ENCODE data around the gene GRK3. TPM values are rescaled to one million over a fixed set of nuclear protein-coding genes. Genes with fewer than 3 reads are reported as not detected.

The GRK3 gene
- total RNA-seq, 3 donors from 2014 or later = 14.4 to 49.1 (median 16.7) TPM

DNA sequence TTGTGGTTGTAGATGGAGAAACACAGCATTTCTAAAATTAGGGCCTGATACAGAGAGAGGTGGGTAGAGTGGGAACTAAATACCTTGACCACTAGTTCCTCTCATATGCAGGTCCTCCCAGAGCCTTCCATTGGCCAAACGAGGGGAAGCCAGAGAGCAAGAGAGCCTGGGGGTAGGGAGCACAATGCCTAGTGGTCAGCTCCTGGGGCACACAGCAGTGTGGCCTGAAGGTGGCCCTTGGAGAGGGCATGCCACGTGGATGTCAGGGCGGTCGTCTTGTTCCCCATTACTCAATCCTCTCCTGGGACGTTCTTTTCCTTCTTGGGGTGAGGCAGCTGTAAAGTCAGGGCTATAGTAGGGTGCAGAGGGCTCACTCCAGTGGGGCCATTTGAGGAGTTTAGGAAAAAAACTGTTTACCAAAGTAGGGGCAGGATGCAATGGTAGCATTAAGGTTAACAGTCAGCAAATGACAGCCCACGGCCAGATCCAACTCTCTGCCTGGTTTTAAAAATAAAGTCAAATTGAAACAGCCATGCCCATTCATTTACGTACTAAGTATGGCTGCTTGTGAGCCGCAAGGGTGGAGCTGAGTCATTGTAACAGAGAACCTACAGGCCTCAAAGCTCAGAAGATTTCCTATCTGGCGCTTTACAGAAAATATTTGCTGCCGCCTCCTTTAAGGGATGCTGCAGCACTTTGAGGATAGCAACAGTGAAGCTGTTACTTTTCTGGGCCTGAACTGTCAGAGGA is 185.1 kb downstream of the GRK3 start:
- intact Hi-C loops (cut with DNase I; ENCODE audit: low total_unique reads) = no loop called here
- TF ChIP-seq POLR2A (IDR thresholded peaks at IDR 0.05) (no peak), POLR2AphosphoS5 (IDR thresholded peaks at IDR 0.05) (no peak)
- TF ChIP-seq, protein P1, sequence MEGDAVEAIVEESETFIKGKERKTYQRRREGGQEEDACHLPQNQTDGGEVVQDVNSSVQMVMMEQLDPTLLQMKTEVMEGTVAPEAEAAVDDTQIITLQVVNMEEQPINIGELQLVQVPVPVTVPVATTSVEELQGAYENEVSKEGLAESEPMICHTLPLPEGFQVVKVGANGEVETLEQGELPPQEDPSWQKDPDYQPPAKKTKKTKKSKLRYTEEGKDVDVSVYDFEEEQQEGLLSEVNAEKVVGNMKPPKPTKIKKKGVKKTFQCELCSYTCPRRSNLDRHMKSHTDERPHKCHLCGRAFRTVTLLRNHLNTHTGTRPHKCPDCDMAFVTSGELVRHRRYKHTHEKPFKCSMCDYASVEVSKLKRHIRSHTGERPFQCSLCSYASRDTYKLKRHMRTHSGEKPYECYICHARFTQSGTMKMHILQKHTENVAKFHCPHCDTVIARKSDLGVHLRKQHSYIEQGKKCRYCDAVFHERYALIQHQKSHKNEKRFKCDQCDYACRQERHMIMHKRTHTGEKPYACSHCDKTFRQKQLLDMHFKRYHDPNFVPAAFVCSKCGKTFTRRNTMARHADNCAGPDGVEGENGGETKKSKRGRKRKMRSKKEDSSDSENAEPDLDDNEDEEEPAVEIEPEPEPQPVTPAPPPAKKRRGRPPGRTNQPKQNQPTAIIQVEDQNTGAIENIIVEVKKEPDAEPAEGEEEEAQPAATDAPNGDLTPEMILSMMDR (IDR thresholded peaks at IDR 0.05) = no peak
- Histone ChIP-seq H3K9me3 (no peaks in the 10 kb centered on the region), H3K27ac (no peak overlapping the region), H3K4me3 (no peak overlapping the region), H3K27me3 (no peaks in the 10 kb centered on the region), H3K4me1 (no peaks in the 10 kb centered on the region), H3K36me3 (no peaks in the 10 kb centered on the region)
- DNase-seq (ENCODE audit: low spot score in 2 of 2) = no peak

DNA sequence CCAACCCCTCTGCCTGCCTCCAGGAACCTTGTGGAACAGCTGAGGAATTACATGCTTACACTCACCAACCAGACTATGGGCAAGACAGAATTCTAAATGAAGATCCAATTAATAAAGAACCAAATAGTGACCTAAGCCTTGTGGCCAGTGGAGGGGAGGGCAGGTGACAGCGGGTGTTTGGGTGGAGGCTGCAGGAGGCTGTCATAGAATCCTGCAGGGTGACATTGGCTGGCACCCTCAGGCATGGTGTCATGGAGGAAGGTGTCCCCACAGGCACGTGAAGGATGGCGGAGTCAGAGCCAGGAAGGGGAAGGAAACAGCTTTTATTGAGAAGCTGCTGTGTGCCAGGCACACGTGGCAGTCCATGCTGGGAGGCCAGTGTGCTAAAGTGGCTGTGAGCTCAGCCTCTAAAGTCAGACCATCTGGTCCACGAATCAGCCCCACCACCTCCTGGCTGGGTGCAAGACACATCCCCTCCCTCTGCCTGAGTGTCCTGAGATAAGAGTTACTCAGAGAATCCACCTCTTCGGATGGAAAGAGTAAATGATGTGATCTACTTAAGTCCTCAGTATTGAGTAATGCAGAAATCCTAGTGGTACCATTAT is 186.2 kb downstream of the GRK3 start:
- H3K27me3 ChIP-seq = no peaks in the 10 kb centered on the region
- DNase-seq (ENCODE audit: low spot score in 2 of 2) = no peak
- no peaks in the 10 kb centered on the region for H3K9me3 ChIP-seq
- TF ChIP-seq, protein P1 (IDR thresholded peaks at IDR 0.05) = no peak
- no peak for TF ChIP-seq POLR2AphosphoS5 (IDR thresholded peaks at IDR 0.05)
- TF ChIP-seq POLR2A (IDR thresholded peaks at IDR 0.05) = no peak
- intact Hi-C loops (cut with DNase I; ENCODE audit: low total_unique reads) = no loop called here
- H3K36me3 ChIP-seq = no peaks in the 10 kb centered on the region
- H3K4me3 ChIP-seq = no peak overlapping the region
- H3K27ac ChIP-seq = no peak overlapping the region
- H3K4me1 ChIP-seq = no peaks in the 10 kb centered on the region

DNA sequence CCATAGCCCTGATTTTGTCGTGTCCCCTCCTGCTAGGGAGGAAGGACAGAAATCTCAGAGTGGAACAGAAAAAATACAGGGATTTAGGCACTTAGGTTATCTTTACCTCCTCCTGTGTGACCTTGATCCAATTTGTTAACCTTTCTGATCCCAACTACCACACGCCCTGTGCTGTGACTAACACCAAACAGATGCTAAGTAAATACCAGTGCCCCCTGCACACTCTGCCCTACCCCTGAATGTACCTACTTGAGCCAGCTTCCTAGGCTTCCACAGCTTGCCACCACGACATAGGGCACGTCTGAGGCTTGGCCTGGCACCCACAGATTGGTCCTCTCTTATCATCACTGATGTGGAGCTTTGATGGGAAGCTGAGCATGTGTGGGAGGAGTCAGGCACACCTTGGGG is 186.7 kb downstream of the GRK3 start:
- intact Hi-C loops (cut with DNase I; ENCODE audit: low total_unique reads) = no loop called here
- no peaks in the 10 kb centered on the region for H3K9me3 ChIP-seq
- H3K27me3 ChIP-seq = no peaks in the 10 kb centered on the region
- TF ChIP-seq POLR2AphosphoS5 (IDR thresholded peaks at IDR 0.05) = no peak
- no peak for TF ChIP-seq POLR2A (IDR thresholded peaks at IDR 0.05)
- TF ChIP-seq, protein P1 (IDR thresholded peaks at IDR 0.05) = no peak
- H3K36me3 ChIP-seq = no peaks in the 10 kb centered on the region
- no peaks in the 10 kb centered on the region for H3K4me1 ChIP-seq
- DNase-seq (ENCODE audit: low spot score in 2 of 2) = no peak
- no peak overlapping the region for H3K27ac ChIP-seq
- no peak overlapping the region for H3K4me3 ChIP-seq

DNA sequence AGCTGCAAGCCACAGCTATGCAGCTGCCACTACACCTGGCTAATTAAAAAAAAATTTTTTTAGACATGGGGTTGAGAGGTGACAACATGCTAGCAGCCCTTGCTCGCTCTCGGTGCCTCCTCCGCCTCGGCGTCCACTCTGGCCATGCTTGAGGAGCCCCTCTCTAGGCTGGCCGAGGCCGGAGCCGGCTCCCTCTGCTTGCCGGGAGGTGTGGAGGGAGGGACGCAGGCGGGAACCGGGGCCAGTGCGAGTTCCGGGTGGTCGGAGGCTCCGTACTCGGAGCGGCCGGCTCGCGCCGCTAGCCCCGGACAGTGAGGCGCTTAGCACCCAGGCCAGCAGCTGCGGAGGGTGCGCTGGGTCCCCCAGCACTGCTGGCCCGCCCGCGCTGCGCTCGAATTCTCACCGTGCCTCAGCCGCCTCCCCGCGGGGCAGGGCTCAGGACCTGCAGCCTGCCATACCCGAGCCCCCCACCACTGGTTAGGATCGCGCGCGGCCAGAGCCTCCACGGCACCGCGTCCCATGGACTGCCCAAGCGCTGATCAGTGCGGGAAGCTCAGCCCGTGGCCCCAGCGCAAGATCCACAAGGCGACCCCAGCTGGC is 188.2 kb downstream of the GRK3 start:
- Histone ChIP-seq H3K27ac (no peak overlapping the region), H3K4me1 (no peaks in the 10 kb centered on the region), H3K4me3 (no peak overlapping the region), H3K9me3 (no peaks in the 10 kb centered on the region), H3K27me3 (no peaks in the 10 kb centered on the region), H3K36me3 (no peaks in the 10 kb centered on the region)
- TF ChIP-seq, protein P1 (IDR thresholded peaks at IDR 0.05) = no peak
- TF ChIP-seq POLR2AphosphoS5 (IDR thresholded peaks at IDR 0.05) (no peak), POLR2A (IDR thresholded peaks at IDR 0.05) (no peak)
- no peak for DNase-seq (ENCODE audit: low spot score in 2 of 2)
- intact Hi-C loops (cut with DNase I; ENCODE audit: low total_unique reads) = no loop called here

DNA sequence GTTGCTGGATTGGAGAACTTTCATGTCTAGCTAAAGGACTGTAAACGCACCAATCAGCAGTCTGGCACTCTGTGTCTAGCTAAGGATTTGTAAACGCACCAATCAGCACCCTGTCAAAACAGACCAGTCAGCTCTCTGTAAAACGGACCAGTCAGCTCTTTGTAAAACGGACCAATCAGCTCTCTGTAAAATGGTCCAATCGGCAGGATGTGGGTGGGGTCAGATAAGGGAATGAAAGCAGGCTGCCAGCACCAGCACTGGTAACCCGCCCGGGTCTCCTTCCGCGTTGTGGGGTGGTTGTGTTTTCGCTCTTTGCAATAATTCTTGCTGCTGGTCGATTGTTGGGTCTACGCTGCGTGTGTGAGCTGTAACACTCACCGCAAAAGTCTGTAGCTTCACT is 188.8 kb downstream of the GRK3 start:
- Histone ChIP-seq H3K9me3 (no peaks in the 10 kb centered on the region), H3K4me3 (no peak overlapping the region), H3K36me3 (no peaks in the 10 kb centered on the region), H3K27me3 (no peaks in the 10 kb centered on the region), H3K27ac (no peak overlapping the region), H3K4me1 (no peaks in the 10 kb centered on the region)
- DNase-seq (ENCODE audit: low spot score in 2 of 2) = no peak
- intact Hi-C loops (cut with DNase I; ENCODE audit: low total_unique reads) = no loop called here
- TF ChIP-seq, protein P1 (IDR thresholded peaks at IDR 0.05) = no peak
- TF ChIP-seq POLR2AphosphoS5 (IDR thresholded peaks at IDR 0.05) (no peak), POLR2A (IDR thresholded peaks at IDR 0.05) (no peak)
